Cardiac muscle cell (in vitro differentiated cells and primary cell): ENCODE results near the gene PTPRB. TPM values are rescaled to one million over a fixed set of nuclear protein-coding genes. Genes with fewer than 3 reads are reported as not detected.

ENCODE experiments used
- DNase-seq, 2 donors: peaks; one replicate each; pipeline versions ENCODE4 v3.0.0 to v3.0.0-alpha.2; 2010 to 2017; ENCODE audit warnings: low read depth in 1 of 2, low spot score in 1 of 2
- H3K27ac ChIP-seq: fragments of 200-600 bp; sonication (generic); 2 replicates; pipeline ENCODE4 v1.5.1; 2016
- H3K27me3 ChIP-seq: fragments of 200-600 bp; sonication (generic); 2 replicates; pipeline ENCODE4 v1.6.0; 2016; ENCODE audit warnings: control low read depth
- H3K36me3 ChIP-seq: fragments of 200-600 bp; sonication (generic); 2 replicates; pipeline ENCODE4 v1.5.1; 2016; ENCODE audit warnings: control low read depth
- H3K4me1 ChIP-seq: fragments of 200-600 bp; sonication (generic); 2 replicates; pipeline ENCODE4 v1.8.1; 2017; ENCODE audit warnings: low read depth, mild to moderate bottlenecking, mixed run types
- H3K4me3 ChIP-seq: fragments of 200-600 bp; sonication (generic); 2 replicates; pipeline ENCODE4 v1.5.1; 2016; ENCODE audit warnings: mild to moderate bottlenecking
- H3K9me3 ChIP-seq: fragments of 200-600 bp; sonication (generic); 2 replicates; pipeline ENCODE4 v1.5.1; 2017; ENCODE audit warnings: low read depth, mild to moderate bottlenecking, control low read depth
- polyA plus RNA-seq: library from polyadenylated mRNA; unstranded; fragments of >200 nt; fragmentation: Nextera tagmentation; extraction: Ambion mirVana; gene quantifications from 2 replicates; pipeline ENCODE4 v1.2.1, GENCODE V29; 2016
- total RNA-seq: library from RNA; depleted of rRNA; stranded (reverse); fragments of >200 nt; gene quantifications from 2 replicates; pipeline ENCODE4 v1.2.3, GENCODE V29; 2016
- TF ChIP-seq, protein P1 (sequence below): IDR thresholded peaks from 2 replicates; pipeline ENCODE4 v1.5.1; 2012; ENCODE audit warnings: low read depth, mild to moderate bottlenecking, low read length

Gene PTPRB
- total and polyA plus RNA-seq, 2 experiments from 2014 or later = 0.21 to 0.31 TPM

GRCh38 chr12:70652451-70652850, 15.2 kb upstream of the PTPRB start:
- Histone ChIP-seq H3K36me3 (no peaks in the 10 kb centered on the region), H3K9me3 (no peaks in the 10 kb centered on the region), H3K4me1 (no peaks in the 10 kb centered on the region), H3K27me3 (no peaks in the 10 kb centered on the region), H3K27ac (no peak overlapping the region), H3K4me3 (no peak overlapping the region)
- TF ChIP-seq, protein P1, sequence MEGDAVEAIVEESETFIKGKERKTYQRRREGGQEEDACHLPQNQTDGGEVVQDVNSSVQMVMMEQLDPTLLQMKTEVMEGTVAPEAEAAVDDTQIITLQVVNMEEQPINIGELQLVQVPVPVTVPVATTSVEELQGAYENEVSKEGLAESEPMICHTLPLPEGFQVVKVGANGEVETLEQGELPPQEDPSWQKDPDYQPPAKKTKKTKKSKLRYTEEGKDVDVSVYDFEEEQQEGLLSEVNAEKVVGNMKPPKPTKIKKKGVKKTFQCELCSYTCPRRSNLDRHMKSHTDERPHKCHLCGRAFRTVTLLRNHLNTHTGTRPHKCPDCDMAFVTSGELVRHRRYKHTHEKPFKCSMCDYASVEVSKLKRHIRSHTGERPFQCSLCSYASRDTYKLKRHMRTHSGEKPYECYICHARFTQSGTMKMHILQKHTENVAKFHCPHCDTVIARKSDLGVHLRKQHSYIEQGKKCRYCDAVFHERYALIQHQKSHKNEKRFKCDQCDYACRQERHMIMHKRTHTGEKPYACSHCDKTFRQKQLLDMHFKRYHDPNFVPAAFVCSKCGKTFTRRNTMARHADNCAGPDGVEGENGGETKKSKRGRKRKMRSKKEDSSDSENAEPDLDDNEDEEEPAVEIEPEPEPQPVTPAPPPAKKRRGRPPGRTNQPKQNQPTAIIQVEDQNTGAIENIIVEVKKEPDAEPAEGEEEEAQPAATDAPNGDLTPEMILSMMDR = no peak
- peak in 1 of 2 donors; percentile 54 for DNase-seq

GRCh38 chr12:70648831-70649230, 11.6 kb upstream of the PTPRB start:
- Histone ChIP-seq H3K9me3 (no peaks in the 10 kb centered on the region), H3K27ac (no peak overlapping the region), H3K36me3 (no peaks in the 10 kb centered on the region), H3K4me1 (no peaks in the 10 kb centered on the region), H3K27me3 (no peaks in the 10 kb centered on the region), H3K4me3 (no peak overlapping the region)
- DNase-seq = peak in 1 of 2 donors; percentile 80
- TF ChIP-seq, protein P1 = no peak

DNA sequence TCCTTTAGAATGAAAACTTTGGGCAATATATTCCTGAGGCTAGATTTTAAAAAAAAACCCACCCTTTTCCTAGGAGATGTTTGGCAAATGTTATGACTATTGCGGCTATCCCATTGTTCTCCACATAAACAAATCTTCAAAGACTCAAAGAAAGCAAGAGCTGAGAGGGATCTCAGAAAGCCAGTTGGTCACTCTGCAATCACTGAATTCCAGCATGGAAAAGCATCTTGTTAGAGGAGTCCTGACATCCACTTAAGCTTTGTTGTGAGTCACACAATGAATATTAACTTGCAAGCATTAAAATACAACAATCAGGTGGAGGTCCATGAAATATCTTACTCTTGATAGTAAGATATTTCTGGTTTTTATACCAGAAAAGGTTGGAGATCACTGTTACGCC, 11.0 kb upstream of the PTPRB start:
- H3K36me3 ChIP-seq = no peaks in the 10 kb centered on the region
- TF ChIP-seq, protein P1 = no peak
- no peak overlapping the region for H3K4me3 ChIP-seq
- peak in 1 of 2 donors; percentile 17 for DNase-seq
- H3K4me1 ChIP-seq = no peaks in the 10 kb centered on the region
- no peaks in the 10 kb centered on the region for H3K9me3 ChIP-seq
- H3K27ac ChIP-seq = no peak overlapping the region
- no peaks in the 10 kb centered on the region for H3K27me3 ChIP-seq

GRCh38 chr12:70646850-70647249, 9.6 kb upstream of the PTPRB start:
- Histone ChIP-seq H3K27me3 (no peaks in the 10 kb centered on the region), H3K36me3 (no peaks in the 10 kb centered on the region), H3K4me1 (no peaks in the 10 kb centered on the region), H3K27ac (no peak overlapping the region), H3K9me3 (no peaks in the 10 kb centered on the region), H3K4me3 (no peak overlapping the region)
- peak in 1 of 2 donors; percentile 26 for DNase-seq
- TF ChIP-seq, protein P1 = no peak

DNA sequence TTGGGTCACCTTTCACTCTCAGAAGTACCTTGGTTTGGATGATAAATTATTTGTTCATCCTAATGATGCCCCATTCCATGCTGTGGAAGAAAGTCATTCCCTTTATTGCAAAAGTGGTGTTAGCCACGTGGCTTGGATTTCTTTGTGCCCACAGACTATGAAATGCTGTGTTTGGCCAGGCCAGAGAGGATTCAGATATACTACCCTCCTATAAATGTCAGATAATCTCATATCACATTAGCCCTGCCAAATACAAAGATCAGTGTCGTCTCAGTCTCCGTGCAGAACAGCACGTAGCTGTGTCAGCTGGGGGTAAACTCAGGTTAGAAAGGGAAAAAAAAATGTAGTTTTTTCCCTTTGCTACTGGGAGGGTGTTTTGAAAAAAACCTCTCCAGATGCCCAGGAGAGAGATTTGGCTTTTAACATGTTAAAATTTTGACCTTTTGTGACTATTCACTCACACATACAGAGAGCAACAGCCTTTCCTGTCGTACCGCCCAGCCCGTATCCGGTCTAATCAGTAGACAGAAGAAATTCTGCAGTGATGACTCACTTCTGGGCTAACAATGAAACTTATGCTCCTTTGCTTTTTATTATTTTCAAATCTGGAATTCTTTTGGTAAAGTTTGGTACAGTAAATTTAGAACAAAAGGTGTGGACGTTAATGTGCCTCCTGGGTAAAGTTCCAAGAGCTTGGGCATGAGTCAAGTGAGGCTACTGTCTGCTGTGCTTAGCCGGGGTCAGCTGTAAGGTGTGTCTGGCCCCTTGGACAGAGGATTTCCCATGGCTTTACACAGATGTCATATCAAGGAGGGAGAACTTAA, 8.5 kb upstream of the PTPRB start:
- H3K4me3 ChIP-seq = no peak overlapping the region
- no peaks in the 10 kb centered on the region for H3K4me1 ChIP-seq
- H3K9me3 ChIP-seq = no peaks in the 10 kb centered on the region
- no peak overlapping the region for H3K27ac ChIP-seq
- H3K27me3 ChIP-seq = no peaks in the 10 kb centered on the region
- TF ChIP-seq, protein P1 = no peak
- DNase-seq = peak in 1 of 2 donors; percentile 94
- H3K36me3 ChIP-seq = no peaks in the 10 kb centered on the region
